WTC11 (cell line): ENCODE results near the gene WDR47. TPM values are rescaled to one million over a fixed set of nuclear protein-coding genes. Genes with fewer than 3 reads are reported as not detected.

Experiments used
- AR ChIP-seq: fragments of 250-450 bp; sonication (Bioruptor Pico); IDR thresholded peaks from 2 replicates; pipeline ENCODE4 v1.9.0; 2021; ENCODE audit warnings: mild to moderate bottlenecking
- E2F4 ChIP-seq: sonication (generic); formaldehyde crosslinking; IDR thresholded peaks from 2 replicates; pipeline ENCODE4 v1.8.1; 2022; ENCODE audit warnings: low read depth, mild to moderate bottlenecking, moderate library complexity, missing genetic modification reagents, borderline replicate concordance
- E2F5 ChIP-seq: sonication (generic); formaldehyde crosslinking; IDR thresholded peaks from 2 replicates; pipeline ENCODE4 v1.8.1; 2022; ENCODE audit warnings: mild to moderate bottlenecking, moderate library complexity, missing genetic modification reagents
- EMX1 ChIP-seq: fragments of 250-450 bp; sonication (Bioruptor Pico); IDR thresholded peaks from 2 replicates; pipeline ENCODE4 v1.8.0; 2021; ENCODE audit warnings: mild to moderate bottlenecking
- ESRRA ChIP-seq: sonication (generic); formaldehyde crosslinking; IDR thresholded peaks from 2 replicates; pipeline ENCODE4 v1.8.1; 2022; ENCODE audit warnings: mild to moderate bottlenecking, missing genetic modification reagents, borderline replicate concordance
- FOXP1 ChIP-seq: sonication (generic); formaldehyde crosslinking; IDR thresholded peaks from 2 replicates; pipeline ENCODE4 v1.8.0; 2022; ENCODE audit warnings: missing genetic modification reagents, mild to moderate bottlenecking, moderate library complexity, borderline replicate concordance
- IRF2 ChIP-seq: sonication (generic); formaldehyde crosslinking; IDR thresholded peaks from 2 replicates; pipeline ENCODE4 v1.8.0; 2022; ENCODE audit warnings: low read depth, missing genetic modification reagents, borderline replicate concordance
- JAZF1 ChIP-seq: fragments of 250-450 bp; sonication (Bioruptor Pico); IDR thresholded peaks from 2 replicates; pipeline ENCODE4 v1.9.0; 2021; ENCODE audit warnings: moderate library complexity, mild to moderate bottlenecking, inconsistent platforms
- MLX ChIP-seq: sonication (generic); formaldehyde crosslinking; IDR thresholded peaks from 2 replicates; pipeline ENCODE4 v1.8.1; 2023; ENCODE audit warnings: mild to moderate bottlenecking, missing genetic modification reagents, moderate library complexity
- NR3C1 ChIP-seq: sonication (generic); formaldehyde crosslinking; conservative IDR thresholded peaks from 2 replicates; pipeline ENCODE4 v1.8.1; 2023; ENCODE audit warnings: low read depth, mild to moderate bottlenecking, missing genetic modification reagents
- PRDM15 ChIP-seq: sonication (generic); formaldehyde crosslinking; IDR thresholded peaks from 2 replicates; pipeline ENCODE4 v1.8.0; 2022; ENCODE audit warnings: missing genetic modification reagents
- RORB ChIP-seq: fragments of 250-450 bp; sonication (Bioruptor Pico); IDR thresholded peaks from 2 replicates; pipeline ENCODE4 v1.9.0; 2021; ENCODE audit warnings: mild to moderate bottlenecking
- SMAD3 ChIP-seq: sonication (generic); formaldehyde crosslinking; IDR thresholded peaks from 2 replicates; pipeline ENCODE4 v1.8.0; 2022; ENCODE audit warnings: missing genetic modification reagents, mild to moderate bottlenecking, borderline replicate concordance
- SMAD4 ChIP-seq: sonication (generic); formaldehyde crosslinking; IDR thresholded peaks from 2 replicates; pipeline ENCODE4 v1.8.0; 2022; ENCODE audit warnings: mild to moderate bottlenecking, missing genetic modification reagents
- SP1 ChIP-seq: sonication (generic); formaldehyde crosslinking; conservative IDR thresholded peaks from 2 replicates; pipeline ENCODE4 v1.8.1; 2022; ENCODE audit warnings: missing genetic modification reagents
- TCF7 ChIP-seq: sonication (generic); formaldehyde crosslinking; IDR thresholded peaks from 2 replicates; pipeline ENCODE4 v1.8.0; 2022; ENCODE audit warnings: mild to moderate bottlenecking, low read depth, missing genetic modification reagents, moderate library complexity
- ZBTB43 ChIP-seq: sonication (generic); formaldehyde crosslinking; IDR thresholded peaks from 2 replicates; pipeline ENCODE4 v1.8.1; 2023; ENCODE audit warnings: mild to moderate bottlenecking, missing genetic modification reagents
- ZNF219 ChIP-seq: sonication (generic); formaldehyde crosslinking; IDR thresholded peaks from 2 replicates; pipeline ENCODE4 v1.8.0; 2023; ENCODE audit warnings: missing genetic modification reagents, mild to moderate bottlenecking, borderline replicate concordance
- ZNF317 ChIP-seq: sonication (generic); formaldehyde crosslinking; IDR thresholded peaks from 2 replicates; pipeline ENCODE4 v1.8.1; 2023; ENCODE audit warnings: low read depth, mild to moderate bottlenecking, moderate library complexity, missing genetic modification reagents, borderline replicate concordance
- ZNF423 ChIP-seq: fragments of 250-450 bp; sonication (Bioruptor Pico); IDR thresholded peaks from 2 replicates; pipeline ENCODE4 v2.1.2; 2022; ENCODE audit warnings: mild to moderate bottlenecking, moderate library complexity
- total RNA-seq: library from RNA; stranded (reverse); gene quantifications from 3 replicates; pipeline ENCODE4 v1.2.3, GENCODE V29; 2021
- TF ChIP-seq, protein P1 (sequence below): sonication (generic); formaldehyde crosslinking; IDR thresholded peaks from 2 replicates; pipeline ENCODE4 v1.8.1; 2023; ENCODE audit warnings: mild to moderate bottlenecking, missing genetic modification reagents, borderline replicate concordance
- TF ChIP-seq, protein P2 (sequence below): sonication (generic); formaldehyde crosslinking; IDR thresholded peaks from 2 replicates; pipeline ENCODE4 v1.8.0; 2022; ENCODE audit warnings: mild to moderate bottlenecking, missing genetic modification reagents

The WDR47 gene
- total RNA-seq, 1 experiment from 2014 or later: 7.0 TPM

GRCh38 chr1:109041621-109042468 is at the start of gene WDR47 (continued):
- TF ChIP-seq ZNF219 (CRISPR knock-in tag) (no peak), SMAD4 (CRISPR knock-in tag) (no peak), ZNF423 (CRISPR knock-in tag) (no peak), E2F5 (CRISPR knock-in tag) (no peak), IRF2 (no peak), NR3C1 (CRISPR knock-in tag) (no peak), JAZF1 (CRISPR knock-in tag) (no peak), FOXP1 (CRISPR knock-in tag) (peak; percentile 72; the same call in 1 of the 2 replicates), TCF7 (no peak), PRDM15 (CRISPR knock-in tag) (no peak), ZBTB43 (no peak), AR (CRISPR knock-in tag) (no peak), ESRRA (CRISPR knock-in tag) (no peak), E2F4 (CRISPR knock-in tag) (no peak), ZNF317 (peak; percentile 41; the same call in 1 of the 2 replicates), RORB (no peak), MLX (no peak), SP1 (CRISPR knock-in tag) (peak; percentile 64; the same call in 1 of the 2 replicates), SMAD3 (CRISPR knock-in tag) (no peak), EMX1 (CRISPR knock-in tag) (0 out of 2 replicates have a peak, but pooled peaks have one; percentile 21)
- TF ChIP-seq, protein P1, sequence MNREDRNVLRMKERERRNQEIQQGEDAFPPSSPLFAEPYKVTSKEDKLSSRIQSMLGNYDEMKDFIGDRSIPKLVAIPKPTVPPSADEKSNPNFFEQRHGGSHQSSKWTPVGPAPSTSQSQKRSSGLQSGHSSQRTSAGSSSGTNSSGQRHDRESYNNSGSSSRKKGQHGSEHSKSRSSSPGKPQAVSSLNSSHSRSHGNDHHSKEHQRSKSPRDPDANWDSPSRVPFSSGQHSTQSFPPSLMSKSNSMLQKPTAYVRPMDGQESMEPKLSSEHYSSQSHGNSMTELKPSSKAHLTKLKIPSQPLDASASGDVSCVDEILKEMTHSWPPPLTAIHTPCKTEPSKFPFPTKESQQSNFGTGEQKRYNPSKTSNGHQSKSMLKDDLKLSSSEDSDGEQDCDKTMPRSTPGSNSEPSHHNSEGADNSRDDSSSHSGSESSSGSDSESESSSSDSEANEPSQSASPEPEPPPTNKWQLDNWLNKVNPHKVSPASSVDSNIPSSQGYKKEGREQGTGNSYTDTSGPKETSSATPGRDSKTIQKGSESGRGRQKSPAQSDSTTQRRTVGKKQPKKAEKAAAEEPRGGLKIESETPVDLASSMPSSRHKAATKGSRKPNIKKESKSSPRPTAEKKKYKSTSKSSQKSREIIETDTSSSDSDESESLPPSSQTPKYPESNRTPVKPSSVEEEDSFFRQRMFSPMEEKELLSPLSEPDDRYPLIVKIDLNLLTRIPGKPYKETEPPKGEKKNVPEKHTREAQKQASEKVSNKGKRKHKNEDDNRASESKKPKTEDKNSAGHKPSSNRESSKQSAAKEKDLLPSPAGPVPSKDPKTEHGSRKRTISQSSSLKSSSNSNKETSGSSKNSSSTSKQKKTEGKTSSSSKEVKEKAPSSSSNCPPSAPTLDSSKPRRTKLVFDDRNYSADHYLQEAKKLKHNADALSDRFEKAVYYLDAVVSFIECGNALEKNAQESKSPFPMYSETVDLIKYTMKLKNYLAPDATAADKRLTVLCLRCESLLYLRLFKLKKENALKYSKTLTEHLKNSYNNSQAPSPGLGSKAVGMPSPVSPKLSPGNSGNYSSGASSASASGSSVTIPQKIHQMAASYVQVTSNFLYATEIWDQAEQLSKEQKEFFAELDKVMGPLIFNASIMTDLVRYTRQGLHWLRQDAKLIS (CRISPR knock-in tag): no peak
- TF ChIP-seq, protein P2, sequence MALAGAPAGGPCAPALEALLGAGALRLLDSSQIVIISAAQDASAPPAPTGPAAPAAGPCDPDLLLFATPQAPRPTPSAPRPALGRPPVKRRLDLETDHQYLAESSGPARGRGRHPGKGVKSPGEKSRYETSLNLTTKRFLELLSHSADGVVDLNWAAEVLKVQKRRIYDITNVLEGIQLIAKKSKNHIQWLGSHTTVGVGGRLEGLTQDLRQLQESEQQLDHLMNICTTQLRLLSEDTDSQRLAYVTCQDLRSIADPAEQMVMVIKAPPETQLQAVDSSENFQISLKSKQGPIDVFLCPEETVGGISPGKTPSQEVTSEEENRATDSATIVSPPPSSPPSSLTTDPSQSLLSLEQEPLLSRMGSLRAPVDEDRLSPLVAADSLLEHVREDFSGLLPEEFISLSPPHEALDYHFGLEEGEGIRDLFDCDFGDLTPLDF: no peak
